Measurements from ENCODE around the gene GRID1.
"Not testable (repeated sequence)": the region's sequence is repeated elsewhere in the genome, so short reads cannot be mapped to it uniquely, and the experiment has no call there.

The GRID1 gene

DNA sequence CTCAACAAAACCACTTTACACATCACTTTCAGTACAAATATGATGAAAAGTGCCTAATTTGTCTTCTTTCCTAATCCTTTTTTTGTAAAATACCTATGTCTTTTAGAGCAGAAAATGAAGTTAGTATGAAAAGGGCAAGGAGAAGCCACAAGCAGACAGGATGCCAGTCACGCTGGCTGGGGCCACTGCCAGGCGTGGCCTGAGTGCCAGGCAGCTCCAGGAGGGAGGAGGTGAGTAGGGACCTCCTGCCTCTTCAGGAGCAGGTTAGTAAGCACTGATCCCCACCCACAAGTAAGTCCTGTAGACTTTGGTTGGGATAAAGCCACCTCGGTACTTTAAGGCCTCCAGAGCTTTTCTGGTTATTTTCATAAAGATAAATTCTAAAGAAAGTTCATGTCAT lies 432.0 kb downstream of the GRID1 start:
- DNase-seq = no peak

DNA sequence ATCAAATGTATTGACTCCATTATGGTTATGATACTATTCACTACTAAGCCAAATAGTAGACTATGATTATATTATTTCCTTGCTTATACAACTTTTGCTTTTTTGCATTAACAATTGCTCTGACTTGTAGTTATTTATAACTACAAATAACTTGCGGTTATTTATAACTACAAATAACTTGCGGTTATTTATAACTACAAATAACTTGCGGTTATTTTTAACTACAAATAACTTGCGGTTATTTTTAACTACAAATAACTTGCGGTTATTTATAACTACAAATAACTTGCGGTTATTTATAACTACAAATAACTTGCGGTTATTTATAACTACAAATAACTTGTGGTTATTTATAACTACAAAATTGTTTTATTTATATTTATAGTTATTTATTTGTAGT lies 436.6 kb downstream of the GRID1 start:
- DNase-seq = not testable (repeated sequence)

DNA sequence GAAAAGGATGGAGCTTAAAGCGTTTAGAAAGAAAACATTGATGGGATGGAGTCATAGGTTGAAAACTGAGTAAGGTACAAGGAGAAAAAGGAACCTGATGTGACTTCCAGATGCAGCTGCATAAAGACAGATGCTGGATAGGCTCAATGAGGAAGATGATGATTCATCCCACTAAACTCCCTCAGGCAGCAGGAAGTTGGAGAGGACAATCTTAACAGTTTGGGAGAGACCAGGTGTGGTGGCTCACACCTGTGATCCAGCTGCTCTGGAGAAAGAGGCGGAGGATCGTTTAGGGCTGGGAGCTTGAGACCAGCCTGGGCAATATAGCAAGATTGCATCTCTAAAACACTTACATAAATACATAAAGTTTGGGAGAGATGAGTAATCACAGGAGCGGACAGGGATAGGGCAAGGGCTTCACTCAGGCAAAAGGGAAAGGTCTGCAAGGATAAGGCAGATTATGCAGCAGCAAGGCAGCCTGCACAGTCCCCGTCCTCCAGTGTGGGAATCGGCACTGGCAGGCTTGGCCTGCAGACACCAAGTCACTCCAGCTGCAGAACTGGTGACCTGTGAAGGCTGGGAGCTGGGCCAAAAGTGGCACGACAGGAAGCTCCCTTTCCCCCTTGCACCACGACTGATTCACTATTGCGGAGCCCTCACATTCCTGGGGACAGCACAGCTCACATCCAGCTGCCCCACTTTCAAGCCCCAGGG lies 438.5 kb downstream of the GRID1 start:
- DNase-seq = peak; percentile 14

DNA sequence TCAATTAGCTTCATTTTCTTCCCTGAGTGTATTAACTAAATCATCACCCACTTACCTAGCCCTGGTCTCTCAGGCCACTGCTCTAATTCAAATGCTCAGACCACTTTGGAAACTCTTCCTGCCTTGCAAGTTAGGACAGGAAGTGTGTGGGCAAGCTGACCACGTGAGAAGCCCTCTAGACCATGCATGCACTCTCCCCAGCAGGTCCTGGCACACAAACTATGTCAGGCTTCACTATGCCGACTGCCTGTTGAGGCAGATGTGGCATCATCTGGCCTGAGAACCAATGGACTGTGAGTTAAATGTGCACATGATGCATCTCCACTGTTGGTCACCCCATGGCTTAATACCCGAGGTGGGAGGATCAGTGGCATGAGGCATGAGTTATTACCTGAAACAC lies 439.6 kb downstream of the GRID1 start:
- DNase-seq = no peak

DNA sequence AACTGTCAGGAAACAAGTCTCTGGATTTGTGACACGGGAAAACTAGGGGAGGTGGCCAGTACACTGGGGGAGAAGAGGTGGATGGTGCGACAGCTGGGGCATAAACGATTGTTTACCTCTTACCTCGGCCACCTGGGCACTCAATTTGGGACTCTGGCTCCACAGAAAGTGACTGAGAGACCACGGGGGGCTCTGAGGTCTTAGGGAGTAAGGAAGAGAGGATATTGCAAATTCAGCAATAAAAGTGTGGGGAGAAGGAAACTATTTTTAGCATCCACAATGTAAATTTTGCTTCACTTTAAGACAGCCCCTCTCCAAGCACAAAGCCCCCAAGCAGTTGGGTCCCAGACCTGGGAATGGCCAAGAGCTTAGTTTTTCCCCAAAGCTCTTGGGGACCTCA lies 440.5 kb downstream of the GRID1 start:
- DNase-seq = no peak

DNA sequence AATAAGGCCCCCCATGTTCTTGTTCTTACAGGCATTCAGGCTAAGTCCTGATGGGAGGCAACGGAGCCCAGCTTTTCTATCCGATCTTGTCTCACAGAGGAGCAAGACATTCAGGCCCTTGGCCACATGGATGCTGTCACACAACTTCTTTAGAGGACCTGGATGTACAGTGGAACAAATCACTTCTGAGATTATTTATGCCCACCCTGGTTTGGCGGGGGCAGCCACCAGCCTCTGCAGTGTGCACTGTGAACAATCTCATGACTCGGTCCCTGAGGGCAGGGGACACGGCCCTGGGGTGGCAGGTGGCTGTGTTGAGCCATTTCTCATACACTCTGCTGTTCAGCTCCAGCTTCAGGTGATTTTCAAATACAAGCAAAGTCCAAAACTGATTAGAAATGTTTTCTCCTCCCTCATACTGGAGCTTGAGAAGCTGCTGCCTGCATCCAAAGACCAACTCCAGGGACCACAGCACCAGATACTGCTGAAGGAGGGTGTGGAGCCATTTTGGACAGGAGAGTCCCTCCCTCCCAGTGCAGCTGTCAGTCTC lies 441.3 kb downstream of the GRID1 start:
- DNase-seq = no peak

DNA sequence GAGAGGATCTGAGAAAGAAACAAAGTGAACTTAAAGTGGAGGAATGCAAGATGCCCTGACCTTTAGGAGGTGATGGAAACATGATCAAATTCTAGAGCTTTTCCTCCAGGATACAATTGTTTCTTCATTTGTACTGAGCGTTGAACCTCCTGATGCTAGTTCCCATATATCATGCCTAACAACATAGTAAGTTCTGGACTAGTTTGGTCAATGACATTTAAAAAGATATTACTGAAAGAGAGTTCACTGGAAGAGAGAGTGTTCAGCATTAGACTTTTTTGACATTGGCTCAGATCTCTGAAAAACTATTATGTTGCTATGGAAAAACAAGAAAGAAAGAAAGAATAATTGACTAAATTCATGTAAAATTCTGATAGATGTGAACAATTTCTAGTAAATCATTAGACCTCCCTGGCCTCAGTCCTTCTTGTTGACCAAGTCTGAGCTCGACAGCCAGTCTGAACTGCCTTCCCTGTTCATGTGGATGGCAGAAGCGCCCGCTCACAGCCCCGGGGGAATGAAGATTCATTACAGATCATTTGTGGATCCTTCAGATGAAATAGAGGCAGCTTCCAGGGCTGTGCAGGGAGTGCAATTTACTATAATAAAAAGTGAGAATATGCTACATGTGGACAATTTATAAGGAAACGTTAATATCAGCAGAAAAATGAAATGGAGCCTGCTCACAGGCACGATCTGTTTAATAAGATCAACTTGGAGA lies 442.1 kb downstream of the GRID1 start:
- DNase-seq = no peak

DNA sequence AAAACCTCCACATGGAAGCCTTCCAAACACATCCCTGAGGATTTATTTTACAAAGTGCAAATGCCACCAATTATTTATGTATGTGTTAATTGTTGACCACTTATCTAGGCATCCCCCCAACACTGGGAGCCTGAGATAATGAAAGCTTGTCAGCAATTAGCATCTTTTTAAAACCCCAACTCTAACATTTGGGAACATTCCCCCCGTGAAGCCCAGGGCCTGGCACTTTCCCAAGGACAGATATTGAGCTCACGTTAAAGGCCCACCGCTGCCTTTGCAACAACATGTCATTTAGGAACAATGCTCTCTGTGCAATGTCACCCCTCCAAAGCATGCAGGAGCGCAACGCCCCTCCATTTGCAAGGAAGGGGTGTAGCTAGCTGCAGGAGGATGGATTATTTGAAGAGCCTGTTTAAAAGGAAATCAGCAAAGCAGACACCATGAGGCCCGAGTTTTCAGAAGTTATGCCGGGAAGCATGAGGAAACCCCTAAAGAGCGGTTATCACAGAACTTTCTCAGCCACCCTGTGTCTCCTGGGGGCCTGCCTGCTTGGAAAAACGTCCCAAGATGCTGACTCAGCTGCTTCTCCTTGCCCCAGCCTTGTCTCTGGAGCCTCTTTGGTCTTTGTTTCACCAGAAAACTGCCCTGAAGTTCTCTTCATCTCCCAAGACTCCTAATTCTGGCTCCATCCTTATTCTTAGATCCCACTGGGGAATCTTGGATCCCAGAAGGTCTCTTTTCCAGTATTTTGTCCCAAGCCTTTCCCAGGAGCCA lies 444.1 kb downstream of the GRID1 start:
- DNase-seq = no peak

DNA sequence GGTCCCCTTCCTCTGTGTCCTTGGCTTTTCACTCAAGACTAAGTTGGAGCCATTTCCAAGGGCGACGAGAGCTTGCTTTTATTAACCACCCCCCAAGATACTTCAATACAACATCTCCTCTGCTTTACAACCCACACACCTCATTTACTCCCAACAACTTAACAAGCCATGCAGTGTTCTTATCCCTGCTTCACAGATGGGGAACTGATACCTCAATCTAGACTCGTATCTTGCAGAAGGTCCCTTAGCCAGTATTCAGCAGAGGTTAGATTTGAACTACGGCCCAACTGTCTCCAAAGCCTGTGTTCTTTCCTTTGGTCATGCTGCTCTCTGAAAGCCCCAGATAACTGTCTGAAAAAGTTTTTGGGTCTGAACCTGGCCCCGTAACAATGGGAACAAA lies 444.8 kb downstream of the GRID1 start:
- DNase-seq = no peak

DNA sequence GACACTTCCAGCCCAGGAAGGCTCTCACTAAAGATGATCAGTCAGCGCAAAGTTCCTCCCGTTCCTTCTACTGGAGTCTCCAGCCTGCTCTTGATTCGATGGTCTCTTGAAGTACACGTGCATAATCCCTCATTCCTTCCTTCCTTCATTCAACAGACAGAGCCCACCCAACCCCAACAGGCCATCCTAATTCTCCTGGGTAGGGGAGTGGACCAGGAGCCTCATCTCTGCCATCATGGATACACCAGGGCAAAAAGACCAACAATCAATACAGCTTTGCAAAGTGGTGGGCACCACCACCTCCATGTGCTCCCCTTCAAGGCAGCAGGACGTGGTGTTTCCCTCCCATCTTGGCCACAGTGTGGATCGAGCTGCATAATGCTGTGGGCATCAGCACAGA lies 446.3 kb downstream of the GRID1 start:
- no peak for DNase-seq

DNA sequence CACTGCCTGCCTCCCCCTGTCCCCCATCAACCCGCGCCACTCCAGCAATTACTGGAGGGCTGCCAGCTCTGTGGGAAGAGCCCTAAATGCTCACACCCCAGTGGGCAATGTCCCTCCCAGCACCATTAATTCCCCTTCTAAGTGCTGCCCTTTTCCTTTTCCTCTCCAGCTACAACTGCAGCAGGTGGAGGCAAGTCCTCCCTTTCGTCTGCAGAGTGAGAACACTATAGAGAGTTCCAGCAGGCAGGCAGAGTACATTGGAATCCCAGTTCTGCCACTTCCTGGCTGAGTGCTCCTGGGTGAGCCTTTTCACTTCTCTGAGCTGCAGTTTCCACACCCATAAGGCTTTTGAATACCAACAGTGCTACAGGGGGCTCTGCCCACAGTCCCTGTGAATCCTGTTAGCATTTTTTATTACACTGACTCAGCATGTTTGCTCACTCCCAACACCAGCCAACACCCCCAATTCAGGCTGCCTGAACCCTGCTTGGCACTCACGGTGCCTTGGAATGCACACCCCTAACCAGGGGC lies 447.0 kb downstream of the GRID1 start:
- no peak for DNase-seq

DNA sequence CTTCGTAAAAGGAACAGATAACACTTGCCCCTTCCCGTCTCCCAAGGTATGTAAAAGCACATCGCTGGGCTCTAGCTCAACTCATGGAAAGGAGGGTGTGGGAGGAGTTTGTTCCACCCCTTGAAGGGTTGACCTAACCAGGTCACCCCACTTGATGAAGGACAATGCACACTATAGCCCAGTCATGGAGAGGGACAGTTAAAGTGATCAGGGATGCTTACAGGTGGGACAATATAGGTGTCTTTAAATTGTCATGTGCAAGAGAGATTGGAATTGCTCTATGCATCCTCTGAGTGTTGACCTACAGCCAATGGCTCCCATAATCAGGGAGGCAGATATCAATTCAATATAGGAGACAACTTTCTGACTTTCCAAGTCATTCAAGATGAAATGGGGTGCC lies 448.2 kb downstream of the GRID1 start:
- DNase-seq = no peak

DNA sequence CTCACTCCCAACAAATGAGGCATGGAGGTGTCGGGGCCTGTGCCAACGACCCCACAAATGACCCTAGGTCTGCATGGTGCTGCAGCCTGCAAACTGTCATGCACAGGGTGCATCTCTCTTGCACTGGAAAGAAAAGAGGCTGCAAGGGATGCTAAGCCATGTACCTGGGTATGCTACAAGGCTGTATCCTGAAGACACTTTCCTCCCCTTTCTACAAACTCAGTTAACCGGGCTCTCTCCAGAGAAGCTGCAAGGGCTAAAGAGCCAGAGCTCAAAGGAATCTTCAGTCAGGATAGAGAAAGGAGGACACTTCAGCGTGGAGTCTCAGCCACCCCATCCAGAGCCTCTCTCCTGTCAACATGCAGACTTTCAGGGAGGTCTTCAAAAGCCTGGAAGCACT lies 449.0 kb downstream of the GRID1 start:
- no peak for DNase-seq

DNA sequence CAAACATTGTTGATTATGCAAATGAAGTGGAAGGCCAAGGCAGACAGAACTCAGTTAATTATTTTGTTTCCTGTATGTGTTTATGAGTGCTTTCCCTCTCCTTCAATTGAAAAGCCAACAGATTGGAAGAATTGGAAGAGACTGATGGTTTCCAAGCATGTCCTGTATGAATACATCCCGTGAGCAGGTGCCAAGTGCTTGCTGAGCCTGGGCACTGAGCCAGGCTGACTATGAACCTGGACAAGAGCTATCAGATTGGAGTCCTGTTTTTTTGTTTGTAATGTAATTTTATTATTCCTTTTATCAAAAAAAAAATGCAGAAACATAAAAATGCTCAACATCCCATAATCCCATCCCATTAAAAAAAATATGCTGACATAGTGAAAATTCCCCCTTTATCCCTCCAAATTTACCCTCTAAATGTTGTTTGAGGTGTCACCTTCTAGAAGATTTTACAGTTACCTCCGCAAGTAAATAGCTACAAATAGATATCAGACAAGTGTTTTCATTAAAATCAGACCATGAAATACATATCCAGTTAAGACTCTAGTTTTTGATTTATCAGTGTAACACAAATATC lies 449.5 kb downstream of the GRID1 start:
- DNase-seq = no peak

DNA sequence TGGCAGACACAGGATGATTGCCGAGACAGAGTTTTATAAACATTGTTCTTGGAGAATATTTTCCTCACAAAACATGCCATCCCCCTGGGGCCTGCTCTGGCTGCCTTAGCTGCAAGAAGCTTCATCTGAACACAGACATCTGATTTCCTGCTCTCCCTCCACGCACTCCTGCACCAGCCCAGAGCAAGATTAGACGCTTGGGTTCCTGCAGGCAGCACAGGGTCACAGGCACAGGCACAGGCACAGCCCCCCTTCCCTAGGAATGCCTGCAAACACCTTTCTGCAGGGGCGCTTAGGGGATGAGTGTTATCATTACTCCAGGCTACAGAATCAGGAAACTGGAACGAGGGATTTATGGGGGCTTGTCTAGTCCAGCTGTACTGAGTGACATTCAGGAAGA lies 450.3 kb downstream of the GRID1 start:
- DNase-seq = no peak

DNA sequence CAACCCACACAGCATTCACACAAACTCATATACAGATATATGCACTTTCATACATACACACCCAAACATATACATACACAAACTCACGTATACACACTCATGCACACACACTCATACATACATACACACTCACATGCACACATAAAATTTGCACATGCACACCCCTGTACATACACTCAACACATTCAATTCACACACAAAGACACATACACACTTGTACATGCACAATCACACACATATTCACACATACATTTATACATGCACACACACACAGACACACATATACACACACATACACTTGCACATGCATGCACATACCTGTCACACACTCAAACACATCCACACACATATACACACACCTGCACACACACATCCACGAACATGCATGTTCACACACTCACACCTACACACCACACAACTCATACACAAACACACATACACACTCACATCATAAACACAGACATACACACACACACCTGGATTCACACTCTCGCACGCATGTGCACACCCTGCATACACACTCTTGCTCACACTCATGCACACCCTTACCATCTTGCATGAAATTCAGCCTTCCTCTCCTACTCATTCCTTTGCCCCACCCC lies 451.2 kb downstream of the GRID1 start:
- DNase-seq = no peak

DNA sequence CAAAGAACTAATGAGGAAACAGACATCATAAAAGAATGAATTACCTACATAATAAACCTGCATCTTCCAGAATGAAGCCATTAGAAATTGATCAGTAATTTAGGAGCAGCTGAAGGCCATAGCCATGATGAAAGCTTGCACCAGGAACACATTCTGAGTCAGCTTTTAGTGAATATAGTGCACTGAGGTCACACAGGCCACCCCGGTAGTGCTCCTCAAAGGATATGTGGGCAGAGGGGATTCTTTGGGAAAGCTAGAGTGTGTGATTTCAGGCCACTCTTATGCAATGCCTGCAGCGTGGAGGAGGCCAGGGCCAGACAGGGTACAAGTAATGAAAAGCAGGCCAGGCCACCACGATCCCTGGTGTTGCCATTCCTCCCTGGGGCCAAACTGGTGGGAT lies 451.9 kb downstream of the GRID1 start:
- no peak for DNase-seq

DNA sequence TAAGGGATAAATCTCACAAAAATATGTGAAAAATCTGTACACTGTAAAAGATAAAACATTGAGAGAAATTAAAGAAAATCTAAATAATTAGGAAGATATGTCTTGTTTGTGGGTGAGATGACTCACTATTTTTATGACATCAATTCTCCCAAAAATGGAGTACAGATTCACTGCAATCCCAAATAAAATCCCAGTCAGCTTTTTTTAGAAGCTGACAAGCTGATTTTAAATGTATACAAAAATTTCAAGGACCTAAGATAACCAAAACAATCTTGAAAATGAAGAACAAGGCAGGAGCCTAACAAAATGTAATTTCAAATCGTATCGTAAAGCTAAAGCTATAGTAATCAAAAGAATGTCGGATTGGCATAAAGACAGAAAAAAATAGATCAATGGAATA lies 458.1 kb downstream of the GRID1 start:
- no peak for DNase-seq

DNA sequence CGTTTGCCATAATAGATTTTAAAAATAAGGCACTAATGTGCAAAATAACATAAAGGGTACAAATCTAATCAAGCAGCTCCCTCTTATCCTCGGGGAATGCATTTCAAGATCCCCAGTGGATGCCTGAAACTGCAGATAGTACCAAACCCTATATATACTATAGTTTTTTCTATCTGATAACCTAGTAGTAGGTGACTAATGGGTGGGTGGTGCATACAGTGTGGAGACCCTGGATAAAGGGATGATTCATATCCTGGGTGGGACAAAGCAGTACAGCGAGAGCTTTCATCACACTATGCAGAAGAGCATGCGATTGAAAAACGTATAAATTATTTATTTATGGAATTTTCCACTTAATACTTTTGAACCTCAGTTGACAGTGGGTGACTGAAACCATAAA lies 464.5 kb downstream of the GRID1 start:
- no peak for DNase-seq

DNA sequence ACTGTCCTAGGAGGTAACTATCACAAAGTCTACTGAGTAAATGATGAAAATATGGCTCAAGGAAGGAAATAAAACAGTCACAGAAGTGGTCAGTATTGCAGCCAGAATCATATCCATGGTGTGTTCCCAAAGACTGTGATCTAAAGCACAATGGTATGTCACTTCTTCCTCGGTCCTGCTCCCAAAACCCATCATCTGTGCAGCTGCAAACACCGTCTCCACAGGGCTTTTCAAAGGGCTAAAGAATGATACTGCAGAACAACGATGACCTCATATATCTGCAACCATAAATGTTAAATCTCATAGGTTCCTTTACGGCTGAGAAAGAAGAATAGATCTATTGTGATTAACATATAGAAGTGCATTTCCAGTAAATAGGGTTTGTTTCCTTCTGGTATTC lies 465.0 kb downstream of the GRID1 start:
- no peak for DNase-seq

DNA sequence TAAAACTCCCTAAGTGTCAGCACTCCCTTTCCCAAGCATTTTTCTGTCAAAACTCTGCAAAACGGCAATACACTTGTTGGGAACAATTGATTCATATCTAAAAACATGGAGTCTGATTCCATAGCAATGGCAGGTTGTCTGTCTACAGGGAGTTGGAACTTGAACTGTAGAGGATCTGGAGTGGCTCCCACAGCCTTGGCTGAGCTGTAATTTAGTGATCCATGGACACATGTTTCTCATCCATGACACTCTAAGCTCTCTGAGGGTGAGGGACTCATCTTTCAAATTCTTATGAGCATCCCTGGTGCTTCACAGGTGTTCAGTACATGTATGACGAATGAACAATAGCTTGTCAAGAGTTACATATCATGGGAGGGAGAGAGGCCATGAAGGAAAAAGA lies 466.1 kb downstream of the GRID1 start:
- DNase-seq = no peak

DNA sequence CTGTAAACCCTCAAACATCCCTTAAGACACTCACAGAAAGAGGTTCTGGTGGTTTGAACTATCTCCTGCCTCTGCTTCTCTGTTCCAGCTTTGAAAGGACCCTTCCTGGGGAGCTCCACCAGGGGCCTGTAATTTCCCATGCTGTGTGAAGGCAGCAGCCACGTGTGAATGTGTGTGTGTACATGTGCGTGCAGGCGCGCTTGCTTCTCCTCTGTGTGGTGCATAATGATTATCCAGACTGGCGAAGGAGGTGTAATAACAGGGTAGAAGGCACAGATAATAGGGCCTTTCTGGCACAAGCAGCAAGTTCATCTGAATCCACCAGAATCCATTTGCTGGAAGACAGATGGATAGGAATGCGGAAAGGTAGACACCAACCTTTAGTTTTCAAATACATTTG lies 466.5 kb downstream of the GRID1 start:
- DNase-seq = no peak

DNA sequence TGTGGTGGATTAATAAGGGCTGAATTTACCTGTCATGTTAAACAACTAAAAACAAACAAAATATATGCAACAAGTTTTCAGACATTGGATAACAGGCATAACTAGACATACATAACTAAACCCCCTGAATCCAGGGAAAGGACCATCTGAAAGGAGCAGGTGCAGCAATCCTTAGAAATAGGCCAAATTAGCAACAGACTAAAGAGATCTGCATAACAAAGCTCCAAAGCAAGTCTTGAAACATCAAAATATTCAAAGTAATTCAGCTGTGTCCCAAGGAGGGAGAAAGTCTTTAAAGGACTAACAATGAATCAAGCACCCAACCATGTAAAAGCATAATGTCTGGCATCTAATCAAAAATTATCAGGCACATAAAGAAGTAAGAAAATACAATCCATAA lies 475.1 kb downstream of the GRID1 start:
- DNase-seq = no peak

Data from RPMI8226 (cell line).